ENCODE measurements around the gene CBLC.
A peak's percentile ranks its signal among the peaks of the same experiment; 100 is the strongest.

CBLC gene

GRCh38 chr19:44803442-44804428 is 26.0 kb downstream of the CBLC start:
- DNase-seq, result no peak

GRCh38 chr19:44806291-44806690 is 28.6 kb downstream of the CBLC start:
- no peak for DNase-seq

DNA sequence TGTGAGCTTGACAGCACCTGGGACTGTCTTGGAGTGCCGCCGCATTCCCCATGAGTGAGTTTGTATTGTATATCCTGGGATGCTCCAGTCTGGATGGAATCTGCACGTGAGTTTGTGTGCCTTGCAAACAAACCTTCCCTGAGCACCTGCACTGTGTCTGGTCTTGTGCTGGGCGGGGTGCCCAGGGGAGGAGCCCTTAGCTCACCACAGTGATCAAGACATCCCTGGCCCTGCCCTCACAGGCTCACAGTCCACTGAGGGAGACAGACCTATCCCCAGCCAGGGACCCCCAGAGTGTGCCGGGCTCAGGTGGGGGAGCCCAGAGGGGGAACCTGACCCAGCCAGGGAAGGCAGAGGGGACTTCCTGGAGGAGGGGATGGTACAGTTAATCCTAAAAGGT is 29.5 kb downstream of the CBLC start:
- no peak for DNase-seq

- peak in 1 of 2 donors; percentile 8 for DNase-seq
Observed at GRCh38 chr19:44807652-44808462, 30.2 kb downstream of the CBLC start.

GRCh38 chr19:44808463-44809371 is 31.0 kb downstream of the CBLC start, which contains the start of gene BCAM:
Gene BCAM (plus strand): TSS chr19:44809103. CDS start chr19:44809125, 22 bp downstream.
- DNase-seq, result peak in 1 of 2 donors; percentile 39

- no peak for DNase-seq
Observed at GRCh38 chr19:44809577-44810233, 32.0 kb downstream of the CBLC start.

DNA sequence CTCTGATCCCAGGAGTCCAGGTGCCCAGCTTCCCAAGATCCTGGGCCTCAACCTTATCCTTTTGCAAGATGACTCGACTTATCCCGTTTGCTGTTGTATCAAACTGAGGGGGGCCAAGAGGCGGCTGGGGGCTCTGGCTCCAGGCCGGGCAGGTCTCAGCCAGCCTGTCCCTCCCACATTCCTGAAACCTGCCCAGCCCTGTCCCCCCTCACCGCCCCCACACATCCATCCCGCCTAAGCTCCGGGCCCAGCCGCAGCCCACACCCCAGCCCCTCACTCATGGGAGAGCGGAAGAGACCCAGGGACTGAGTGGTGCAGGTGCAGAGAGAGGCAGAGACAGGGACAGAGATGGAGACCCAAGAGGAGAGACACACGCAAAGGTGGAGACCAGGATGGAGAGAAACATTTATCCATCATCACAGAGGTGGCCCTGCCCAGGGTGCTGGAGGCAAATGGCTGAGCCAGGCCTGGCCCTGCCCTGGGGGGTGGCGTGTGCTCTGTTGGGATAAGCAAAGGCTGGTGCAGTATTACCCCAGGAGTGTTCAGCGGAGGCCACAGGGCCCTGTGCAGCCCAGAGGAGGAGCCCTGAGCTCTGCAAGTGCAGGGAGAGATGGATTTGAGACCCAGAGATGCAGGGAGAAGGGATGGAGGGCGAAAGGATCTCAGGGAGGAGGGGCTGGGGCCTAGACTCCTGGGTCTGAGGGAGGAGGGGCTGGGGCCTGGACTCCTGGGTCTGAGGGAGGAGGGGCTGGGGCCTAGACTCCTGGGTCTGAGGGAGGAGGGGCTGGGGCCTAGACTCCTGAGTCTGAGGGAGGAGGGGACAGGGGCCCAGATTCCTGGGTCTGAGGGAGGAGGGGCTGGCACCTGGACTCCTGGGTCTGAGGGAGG is 32.8 kb downstream of the CBLC start:
- no peak for DNase-seq

GRCh38 chr19:44811122-44811419 is 33.4 kb downstream of the CBLC start:
- no peak for DNase-seq

DNA sequence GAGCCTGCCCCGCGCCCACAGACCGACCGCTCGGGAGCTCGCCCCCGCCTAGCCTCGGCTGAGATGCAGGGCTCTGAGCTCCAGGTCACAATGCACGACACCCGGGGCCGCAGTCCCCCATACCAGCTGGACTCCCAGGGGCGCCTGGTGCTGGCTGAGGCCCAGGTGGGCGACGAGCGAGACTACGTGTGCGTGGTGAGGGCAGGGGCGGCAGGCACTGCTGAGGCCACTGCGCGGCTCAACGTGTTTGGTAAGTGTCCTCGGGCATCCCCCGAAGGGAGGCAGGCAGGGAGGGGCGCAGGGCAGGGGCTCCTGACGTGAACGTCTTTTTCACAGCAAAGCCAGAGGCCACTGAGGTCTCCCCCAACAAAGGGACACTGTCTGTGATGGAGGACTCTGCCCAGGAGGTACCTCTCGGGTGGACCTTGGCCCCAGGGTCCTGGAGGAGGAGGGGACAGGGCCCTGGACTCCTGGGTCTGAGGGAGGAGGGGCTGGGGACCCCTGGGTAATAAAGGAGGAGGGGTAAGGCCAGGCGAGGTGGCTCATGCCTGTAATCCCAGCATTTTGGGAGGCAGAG is 34.5 kb downstream of the CBLC start:
- no peak for DNase-seq

DNA sequence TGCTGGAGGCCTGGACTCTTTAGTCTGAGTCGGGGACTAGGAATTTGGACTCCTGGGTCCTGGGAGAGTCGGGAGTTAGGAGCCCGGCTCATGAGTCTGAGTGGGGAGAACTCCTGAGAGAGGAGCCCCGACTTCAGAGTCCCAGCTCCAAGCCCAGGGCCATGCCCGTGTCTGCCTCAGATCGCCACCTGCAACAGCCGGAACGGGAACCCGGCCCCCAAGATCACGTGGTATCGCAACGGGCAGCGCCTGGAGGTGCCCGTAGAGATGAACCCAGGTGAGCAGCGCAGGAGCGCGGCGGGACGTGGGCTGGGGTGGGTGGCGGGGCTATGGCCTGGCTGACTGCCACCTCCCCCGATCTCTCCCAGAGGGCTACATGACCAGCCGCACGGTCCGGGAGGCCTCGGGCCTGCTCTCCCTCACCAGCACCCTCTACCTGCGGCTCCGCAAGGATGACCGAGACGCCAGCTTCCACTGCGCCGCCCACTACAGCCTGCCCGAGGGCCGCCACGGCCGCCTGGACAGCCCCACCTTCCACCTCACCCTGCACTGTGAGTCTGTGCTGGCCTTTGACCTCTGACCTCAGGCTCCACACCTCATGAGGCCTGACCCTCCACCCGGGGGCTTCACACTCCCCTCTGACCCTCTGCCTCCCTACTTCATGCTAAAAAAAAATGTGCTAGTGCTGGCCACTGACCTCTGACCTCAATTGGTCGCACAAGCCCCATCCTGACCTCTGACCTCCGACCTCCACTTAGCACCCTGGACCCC is 35.6 kb downstream of the CBLC start:
- DNase-seq, result no peak

DNA sequence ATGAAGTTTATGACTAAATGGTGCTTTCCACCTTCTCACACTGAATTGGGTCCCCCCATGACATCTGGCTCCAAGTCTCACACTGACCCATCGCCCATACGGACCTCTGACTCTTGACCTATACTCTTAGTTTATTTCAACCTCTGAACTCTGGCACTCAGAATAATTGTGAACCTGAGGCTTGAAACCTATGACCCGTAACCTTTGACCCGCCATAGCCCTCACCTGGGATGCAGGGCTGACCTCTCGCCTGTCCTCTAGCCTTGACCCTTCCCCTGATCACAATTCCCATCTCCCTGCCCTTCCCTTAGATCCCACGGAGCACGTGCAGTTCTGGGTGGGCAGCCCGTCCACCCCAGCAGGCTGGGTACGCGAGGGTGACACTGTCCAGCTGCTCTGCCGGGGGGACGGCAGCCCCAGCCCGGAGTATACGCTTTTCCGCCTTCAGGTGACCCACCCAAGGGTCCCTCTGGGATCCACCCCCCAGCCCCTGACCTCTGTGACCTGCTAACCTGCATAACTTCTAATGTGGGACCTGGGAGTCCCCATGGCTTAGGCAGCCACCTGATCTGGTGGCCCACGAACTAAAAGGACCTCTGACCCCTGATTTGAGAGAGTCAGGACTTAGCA is 36.3 kb downstream of the CBLC start:
- no peak for DNase-seq

- DNase-seq, result no peak
Observed at GRCh38 chr19:44814517-44814916, 36.8 kb downstream of the CBLC start.

DNA sequence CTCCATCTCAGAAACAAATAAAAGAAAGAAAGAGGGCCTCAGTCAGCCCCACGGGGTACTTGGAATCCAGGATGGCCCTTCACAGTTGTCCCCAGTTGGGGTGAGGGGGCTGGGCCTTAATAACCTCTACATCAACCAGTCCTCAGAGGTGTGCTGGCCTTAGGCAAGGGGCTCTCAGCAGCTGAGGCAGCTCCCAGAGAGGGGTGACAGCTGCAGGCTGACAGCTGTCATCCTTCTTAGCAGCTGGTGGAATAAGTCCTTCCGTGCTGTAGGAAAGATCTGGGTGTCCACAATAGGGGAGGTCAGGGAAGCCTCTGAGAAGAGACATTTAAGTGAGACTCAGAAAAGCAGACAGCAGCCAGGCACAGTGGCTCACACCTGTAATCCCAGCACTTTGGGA is 38.6 kb downstream of the CBLC start:
- no peak for DNase-seq

DNA sequence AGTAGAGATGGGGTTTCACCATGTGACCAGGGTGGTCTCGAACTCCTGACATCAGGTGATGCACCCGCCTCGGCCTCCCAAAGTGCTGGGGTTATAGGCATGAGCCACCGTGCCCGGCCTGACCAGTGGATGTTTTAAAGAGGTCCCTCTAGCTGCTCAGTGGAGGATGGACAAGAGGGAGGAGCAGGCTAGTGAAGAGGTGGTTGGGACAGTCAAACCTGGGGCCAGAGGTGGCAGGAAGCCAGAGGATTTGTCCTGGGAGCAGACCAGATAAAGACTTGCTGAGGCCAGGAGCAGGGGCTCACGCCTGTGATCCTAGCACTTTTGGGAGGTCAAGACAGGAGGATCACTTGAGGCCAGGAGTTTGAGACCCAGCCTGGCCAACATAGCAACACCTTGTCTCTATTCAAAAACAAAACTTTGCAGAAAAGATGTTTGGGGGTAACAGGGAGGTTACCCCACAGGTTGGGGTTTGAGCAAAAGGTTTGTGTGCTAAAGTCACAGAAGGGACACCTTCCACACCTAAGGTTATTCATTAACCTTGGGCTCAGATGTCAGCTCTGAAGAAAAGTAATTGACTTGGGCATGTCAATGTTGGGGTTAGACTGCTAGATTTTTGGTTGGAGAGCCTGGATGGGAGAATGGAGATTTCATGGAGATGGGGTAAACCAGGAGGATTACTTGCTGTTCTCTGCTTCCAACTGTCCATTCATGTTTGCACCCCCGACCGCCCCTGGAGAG is 40.2 kb downstream of the CBLC start:
- DNase-seq, result no peak

GRCh38 chr19:44818466-44819031 is 40.9 kb downstream of the CBLC start:
- DNase-seq, result no peak

- no peak for DNase-seq
Observed at GRCh38 chr19:44819246-44819832, 41.6 kb downstream of the CBLC start.

DNA sequence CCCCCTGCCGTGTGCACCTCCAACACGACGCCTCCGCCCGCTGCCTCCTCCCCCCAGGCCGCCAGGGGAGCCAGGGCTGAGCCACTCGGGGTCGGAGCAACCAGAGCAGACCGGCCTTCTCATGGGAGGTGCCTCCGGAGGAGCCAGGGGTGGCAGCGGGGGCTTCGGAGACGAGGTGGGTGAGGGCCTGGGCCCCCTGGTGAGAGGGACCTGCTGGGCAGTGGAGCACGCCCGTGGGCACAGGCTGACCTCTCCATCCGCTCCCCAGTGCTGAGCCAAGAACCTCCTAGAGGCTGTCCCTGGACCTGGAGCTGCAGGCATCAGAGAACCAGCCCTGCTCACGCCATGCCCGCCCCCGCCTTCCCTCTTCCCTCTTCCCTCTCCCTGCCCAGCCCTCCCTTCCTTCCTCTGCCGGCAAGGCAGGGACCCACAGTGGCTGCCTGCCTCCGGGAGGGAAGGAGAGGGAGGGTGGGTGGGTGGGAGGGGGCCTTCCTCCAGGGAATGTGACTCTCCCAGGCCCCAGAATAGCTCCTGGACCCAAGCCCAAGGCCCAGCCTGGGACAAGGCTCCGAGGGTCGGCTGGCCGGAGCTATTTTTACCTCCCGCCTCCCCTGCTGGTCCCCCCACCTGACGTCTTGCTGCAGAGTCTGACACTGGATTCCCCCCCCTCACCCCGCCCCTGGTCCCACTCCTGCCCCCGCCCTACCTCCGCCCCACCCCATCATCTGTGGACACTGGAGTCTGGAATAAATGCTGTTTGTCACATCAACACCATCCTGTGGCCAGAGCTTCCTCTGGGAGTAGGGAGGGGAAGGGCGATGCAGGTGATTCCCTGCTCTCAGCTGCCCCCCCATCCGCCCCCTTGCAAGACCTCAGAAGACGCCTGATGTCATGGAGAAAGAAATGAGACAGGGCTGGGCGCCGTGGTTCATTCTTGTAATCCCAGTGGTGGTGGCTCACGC is 43.2 kb downstream of the CBLC start:
- DNase-seq, result no peak

All from hippocampal formation (tissue), 2 donors.